Measurements from ENCODE around the gene TYROBP.

Gene TYROBP

DNA sequence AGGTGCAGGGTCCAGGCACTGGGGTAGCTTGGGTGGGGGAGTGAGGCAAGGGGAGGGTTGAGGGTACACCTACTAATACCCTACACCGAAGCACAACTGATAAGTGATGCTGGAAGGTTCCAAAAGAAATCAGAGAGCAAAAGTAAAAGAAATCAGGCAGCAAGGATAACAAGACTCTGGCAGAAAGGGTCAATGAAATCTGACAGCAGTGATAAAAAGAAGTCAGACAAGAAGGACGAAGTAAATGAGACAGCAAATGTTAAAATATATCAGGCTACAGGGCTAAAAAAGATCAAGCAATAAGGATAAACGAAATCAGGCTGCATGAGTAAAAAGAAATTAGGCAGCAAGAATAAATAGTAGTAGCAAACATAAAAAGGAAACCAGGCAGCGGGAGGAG lies 32.7 kb upstream of the TYROBP start:
- Histone ChIP-seq H3K27me3 (ENCODE audit: insufficient read depth, low read depth) (no peaks in the 10 kb centered on the region), H2AFZ (ENCODE audit: low read depth) (no peak overlapping the region), H3K79me2 (ENCODE audit: insufficient read depth, low read depth) (no peaks in the 10 kb centered on the region), H3K4me3 (IDR thresholded peaks at IDR 0.05; ENCODE audit: insufficient read depth, low read depth, low read length) (no peak overlapping the region), H3K4me2 (no peak overlapping the region), H3K9ac (no peak overlapping the region), H3K36me3 (ENCODE audit: insufficient read depth) (no peaks in the 10 kb centered on the region), H4K20me1 (ENCODE audit: insufficient read depth) (no peaks in the 10 kb centered on the region), H3K27ac (no peak overlapping the region), H3K4me1 (ENCODE audit: low read depth, poor library complexity, severe bottlenecking) (peaks cover 17% of the 10 kb centered on the region)
- TF ChIP-seq, protein P1, sequence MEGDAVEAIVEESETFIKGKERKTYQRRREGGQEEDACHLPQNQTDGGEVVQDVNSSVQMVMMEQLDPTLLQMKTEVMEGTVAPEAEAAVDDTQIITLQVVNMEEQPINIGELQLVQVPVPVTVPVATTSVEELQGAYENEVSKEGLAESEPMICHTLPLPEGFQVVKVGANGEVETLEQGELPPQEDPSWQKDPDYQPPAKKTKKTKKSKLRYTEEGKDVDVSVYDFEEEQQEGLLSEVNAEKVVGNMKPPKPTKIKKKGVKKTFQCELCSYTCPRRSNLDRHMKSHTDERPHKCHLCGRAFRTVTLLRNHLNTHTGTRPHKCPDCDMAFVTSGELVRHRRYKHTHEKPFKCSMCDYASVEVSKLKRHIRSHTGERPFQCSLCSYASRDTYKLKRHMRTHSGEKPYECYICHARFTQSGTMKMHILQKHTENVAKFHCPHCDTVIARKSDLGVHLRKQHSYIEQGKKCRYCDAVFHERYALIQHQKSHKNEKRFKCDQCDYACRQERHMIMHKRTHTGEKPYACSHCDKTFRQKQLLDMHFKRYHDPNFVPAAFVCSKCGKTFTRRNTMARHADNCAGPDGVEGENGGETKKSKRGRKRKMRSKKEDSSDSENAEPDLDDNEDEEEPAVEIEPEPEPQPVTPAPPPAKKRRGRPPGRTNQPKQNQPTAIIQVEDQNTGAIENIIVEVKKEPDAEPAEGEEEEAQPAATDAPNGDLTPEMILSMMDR (conservative IDR thresholded peaks at IDR 0.05; ENCODE audit: low read depth, low read length) = no peak

DNA sequence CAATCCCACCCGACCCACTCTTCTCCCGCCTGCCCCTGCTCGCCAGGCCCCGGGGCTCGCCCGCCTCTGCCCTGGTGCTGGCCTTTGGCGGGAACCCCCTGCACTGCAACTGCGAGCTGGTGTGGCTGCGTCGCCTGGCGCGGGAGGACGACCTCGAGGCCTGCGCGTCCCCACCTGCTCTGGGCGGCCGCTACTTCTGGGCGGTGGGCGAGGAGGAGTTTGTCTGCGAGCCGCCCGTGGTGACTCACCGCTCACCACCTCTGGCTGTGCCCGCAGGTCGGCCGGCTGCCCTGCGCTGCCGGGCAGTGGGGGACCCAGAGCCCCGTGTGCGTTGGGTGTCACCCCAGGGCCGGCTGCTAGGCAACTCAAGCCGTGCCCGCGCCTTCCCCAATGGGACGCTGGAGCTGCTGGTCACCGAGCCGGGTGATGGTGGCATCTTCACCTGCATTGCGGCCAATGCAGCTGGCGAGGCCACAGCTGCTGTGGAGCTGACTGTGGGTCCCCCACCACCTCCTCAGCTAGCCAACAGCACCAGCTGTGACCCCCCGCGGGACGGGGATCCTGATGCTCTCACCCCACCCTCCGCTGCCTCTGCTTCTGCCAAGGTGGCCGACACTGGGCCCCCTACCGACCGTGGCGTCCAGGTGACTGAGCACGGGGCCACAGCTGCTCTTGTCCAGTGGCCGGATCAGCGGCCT lies 32.1 kb upstream of the TYROBP start:
- H3K79me2 ChIP-seq (ENCODE audit: insufficient read depth, low read depth) = no peaks in the 10 kb centered on the region
- H3K4me2 ChIP-seq = no peak overlapping the region
- no peaks in the 10 kb centered on the region for H4K20me1 ChIP-seq (ENCODE audit: insufficient read depth)
- H3K27me3 ChIP-seq (ENCODE audit: insufficient read depth, low read depth) = no peaks in the 10 kb centered on the region
- H3K27ac ChIP-seq = no peak overlapping the region
- H3K9ac ChIP-seq = no peak overlapping the region
- H3K4me1 ChIP-seq (ENCODE audit: low read depth, poor library complexity, severe bottlenecking) = peaks cover 20% of the 10 kb centered on the region
- H2AFZ ChIP-seq (ENCODE audit: low read depth) = no peak overlapping the region
- no peaks in the 10 kb centered on the region for H3K36me3 ChIP-seq (ENCODE audit: insufficient read depth)
- no peak overlapping the region for H3K4me3 ChIP-seq (IDR thresholded peaks at IDR 0.05; ENCODE audit: insufficient read depth, low read depth, low read length)
- TF ChIP-seq, protein P1 (conservative IDR thresholded peaks at IDR 0.05; ENCODE audit: low read depth, low read length) = no peak

DNA sequence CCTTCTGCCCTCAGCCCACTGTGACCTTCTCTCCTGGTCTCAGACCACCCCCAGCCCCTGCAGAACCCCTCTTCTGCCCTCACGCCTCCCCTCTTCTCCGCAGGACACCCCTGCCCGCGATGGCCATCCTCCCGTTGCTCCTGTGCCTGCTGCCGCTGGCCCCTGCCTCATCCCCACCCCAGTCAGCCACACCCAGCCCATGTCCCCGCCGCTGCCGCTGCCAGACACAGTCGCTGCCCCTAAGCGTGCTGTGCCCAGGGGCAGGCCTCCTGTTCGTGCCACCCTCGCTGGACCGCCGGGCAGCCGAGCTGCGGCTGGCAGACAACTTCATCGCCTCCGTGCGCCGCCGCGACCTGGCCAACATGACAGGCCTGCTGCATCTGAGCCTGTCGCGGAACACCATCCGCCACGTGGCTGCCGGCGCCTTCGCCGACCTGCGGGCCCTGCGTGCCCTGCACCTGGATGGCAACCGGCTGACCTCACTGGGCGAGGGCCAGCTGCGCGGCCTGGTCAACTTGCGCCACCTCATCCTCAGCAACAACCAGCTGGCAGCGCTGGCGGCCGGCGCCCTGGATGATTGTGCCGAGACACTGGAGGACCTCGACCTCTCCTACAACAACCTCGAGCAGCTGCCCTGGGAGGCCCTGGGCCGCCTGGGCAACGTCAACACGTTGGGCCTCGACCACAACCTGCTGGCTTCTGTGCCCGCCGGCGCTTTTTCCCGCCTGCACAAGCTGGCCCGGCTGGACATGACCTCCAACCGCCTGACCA lies 31.4 kb upstream of the TYROBP start:
- H3K4me2 ChIP-seq = no peak overlapping the region
- H3K27me3 ChIP-seq (ENCODE audit: insufficient read depth, low read depth) = no peaks in the 10 kb centered on the region; the same call in 1 of the 2 replicates
- H2AFZ ChIP-seq (ENCODE audit: low read depth) = no peak overlapping the region
- H3K79me2 ChIP-seq (ENCODE audit: insufficient read depth, low read depth) = no peaks in the 10 kb centered on the region
- no peaks in the 10 kb centered on the region for H4K20me1 ChIP-seq (ENCODE audit: insufficient read depth)
- H3K4me3 ChIP-seq (IDR thresholded peaks at IDR 0.05; ENCODE audit: insufficient read depth, low read depth, low read length) = no peak overlapping the region
- no peak overlapping the region for H3K27ac ChIP-seq
- peaks cover 20% of the 10 kb centered on the region for H3K4me1 ChIP-seq (ENCODE audit: low read depth, poor library complexity, severe bottlenecking)
- no peak overlapping the region for H3K9ac ChIP-seq
- TF ChIP-seq, protein P1 (conservative IDR thresholded peaks at IDR 0.05; ENCODE audit: low read depth, low read length) = no peak
- H3K36me3 ChIP-seq (ENCODE audit: insufficient read depth) = no peaks in the 10 kb centered on the region

DNA sequence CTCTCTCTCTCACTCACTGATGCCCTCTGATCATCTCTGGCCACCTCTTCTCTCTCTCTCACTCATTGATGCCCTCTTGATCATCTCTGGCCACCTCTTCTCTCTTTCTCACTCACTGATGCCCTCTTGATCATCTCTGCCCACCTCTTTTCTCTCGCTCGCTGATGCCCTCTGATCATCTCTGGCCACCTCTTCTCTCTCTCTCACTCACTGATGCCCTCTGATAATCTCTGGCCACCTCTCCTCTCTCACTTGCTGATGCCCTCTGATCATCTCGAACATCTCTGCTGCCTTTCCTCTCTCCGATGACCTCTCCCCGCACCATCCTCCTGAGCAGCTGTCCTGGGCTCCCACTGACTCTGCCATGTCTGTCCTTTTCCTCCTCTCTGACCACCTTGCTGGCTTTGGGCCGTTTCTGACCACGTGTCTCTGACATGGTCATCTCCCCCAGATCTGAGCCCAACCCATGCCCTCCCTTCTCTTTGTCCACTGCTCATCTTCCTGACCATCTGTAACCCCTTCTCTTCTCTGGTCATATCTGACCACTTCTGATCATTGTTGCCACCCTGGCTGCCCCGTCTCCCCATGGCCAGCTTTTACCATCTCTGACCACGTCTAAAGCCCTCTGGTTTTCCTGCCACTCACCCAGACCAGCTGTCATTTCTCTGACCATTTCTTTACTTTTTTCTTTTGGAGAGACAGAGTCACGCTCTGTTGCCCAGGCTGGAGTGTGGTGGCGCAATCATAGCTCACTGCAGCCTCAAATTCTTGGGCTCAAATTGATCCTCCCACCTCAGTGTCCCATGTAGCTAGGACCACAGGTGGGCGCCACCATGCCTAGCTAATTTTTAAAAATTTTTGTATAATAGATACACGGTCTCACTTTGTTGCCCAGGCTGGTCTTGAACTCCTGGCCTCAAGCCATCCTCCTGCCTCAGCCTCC lies 30.5 kb upstream of the TYROBP start:
- Histone ChIP-seq H3K36me3 (ENCODE audit: insufficient read depth) (no peaks in the 10 kb centered on the region), H3K79me2 (ENCODE audit: insufficient read depth, low read depth) (no peaks in the 10 kb centered on the region)

More for the DNA sequence above, 30.5 kb upstream of the TYROBP start:
- TF ChIP-seq, protein P1 (conservative IDR thresholded peaks at IDR 0.05; ENCODE audit: low read depth, low read length) = no peak
- H3K27me3 ChIP-seq (ENCODE audit: insufficient read depth, low read depth) = no peaks in the 10 kb centered on the region; the same call in 1 of the 2 replicates
- no peak overlapping the region for H3K27ac ChIP-seq
- H3K4me1 ChIP-seq (ENCODE audit: low read depth, poor library complexity, severe bottlenecking) = peaks cover 20% of the 10 kb centered on the region
- H3K4me3 ChIP-seq (IDR thresholded peaks at IDR 0.05; ENCODE audit: insufficient read depth, low read depth, low read length) = no peak overlapping the region
- H3K9ac ChIP-seq = no peak overlapping the region
- no peaks in the 10 kb centered on the region for H4K20me1 ChIP-seq (ENCODE audit: insufficient read depth)
- H3K4me2 ChIP-seq = peak overlapping the region; percentile 100; the same call in 1 of the 2 replicates
- no peak overlapping the region for H2AFZ ChIP-seq (ENCODE audit: low read depth)
